GM19025 (cell line): Measurements from ENCODE around the gene NTN3.
"Not testable (repeated sequence)": the region's sequence is repeated elsewhere in the genome, so short reads cannot be mapped to it uniquely, and the experiment has no call there.

Experiments
- ATAC-seq: cut with Tn5 transposase; IDR thresholded peaks from one replicate; pipeline ENCODE4 v1.9.1; 2021; ENCODE audit warnings: mild to moderate bottlenecking, low read depth, moderate library complexity; ENCODE audit not compliant: unreplicated experiment

Gene NTN3

GRCh38 chr16:2439598-2439997 is 31.5 kb upstream of the NTN3 start:
- no peak for ATAC-seq

- not testable (repeated sequence) for ATAC-seq
Measured at GRCh38 chr16:2441143-2441804, 29.8 kb upstream of the NTN3 start.

GRCh38 chr16:2443555-2443954 is 27.5 kb upstream of the NTN3 start:
- ATAC-seq: no peak

GRCh38 chr16:2447920-2448583 is 23.0 kb upstream of the NTN3 start:
- ATAC-seq: no peak

- no peak for ATAC-seq
Measured at GRCh38 chr16:2449118-2449517, 22.0 kb upstream of the NTN3 start.

- no peak for ATAC-seq
Measured at GRCh38 chr16:2450535-2450934, 20.6 kb upstream of the NTN3 start.

GRCh38 chr16:2450975-2451381 is 20.1 kb upstream of the NTN3 start:
- ATAC-seq: no peak

- no peak for ATAC-seq
Measured at GRCh38 chr16:2451851-2452320, 19.2 kb upstream of the NTN3 start.

- no peak for ATAC-seq
Measured at GRCh38 chr16:2452650-2453049, 18.4 kb upstream of the NTN3 start.

- no peak for ATAC-seq
Measured at GRCh38 chr16:2455081-2455845, 15.8 kb upstream of the NTN3 start.

GRCh38 chr16:2456551-2457153 is 14.4 kb upstream of the NTN3 start:
- no peak for ATAC-seq

GRCh38 chr16:2457267-2457666 is 13.8 kb upstream of the NTN3 start:
- no peak for ATAC-seq

- no peak for ATAC-seq
Measured at GRCh38 chr16:2457946-2458345, 13.2 kb upstream of the NTN3 start.

GRCh38 chr16:2458887-2459646 is 12.0 kb upstream of the NTN3 start:
- ATAC-seq: no peak

- peak; percentile 95 for ATAC-seq
Measured at GRCh38 chr16:2459647-2460390, 11.3 kb upstream of the NTN3 start, which contains the start of gene TEDC2. TSS of gene TEDC2 (plus strand) at chr16:2460109. CDS start at chr16:2460145, 36 bp downstream.

- no peak for ATAC-seq
Measured at GRCh38 chr16:2460391-2460713, 10.7 kb upstream of the NTN3 start.

- no peak for ATAC-seq
Measured at GRCh38 chr16:2460916-2461315, 10.2 kb upstream of the NTN3 start.

- no peak for ATAC-seq
Measured at GRCh38 chr16:2462031-2462866, 8.8 kb upstream of the NTN3 start.

- no peak for ATAC-seq
Measured at GRCh38 chr16:2464333-2464732, 6.8 kb upstream of the NTN3 start.
